GM12878 (cell line): ENCODE data around the gene SF3A1. TPM values are rescaled to one million over a fixed set of nuclear protein-coding genes. Genes with fewer than 3 reads are reported as not detected.

Experiments used
- ATAC-seq: fragments of 200-7000 bp; cut with Tn5 transposase; 3 replicates; pipeline ENCODE4 v1.9.1; 2020; ENCODE audit warnings: mild to moderate bottlenecking, moderate library complexity
- BruUV-seq: library from RNA; stranded (reverse); fragments of 400-500 nt; replicated peaks from 2 replicates; lab custom pipeline; 2021; lab: Mats Ljungman, UMichigan
- CTCF ChIA-PET: fragments of 300-600 bp; sonication (Branson Sonifier 250); formaldehyde crosslinking; extraction: SDS; loops from one replicate; lab custom pipeline; 2021; ENCODE audit warnings: inconsistent platforms; lab: Yijun Ruan, JAX
- POLR2A ChIA-PET: fragments of 350-600 bp; formaldehyde crosslinking; extraction: SDS; loops from one replicate; lab custom pipeline; 2021; ENCODE audit warnings: inconsistent platforms; lab: Charles Lee
- RAD21 ChIA-PET: fragments of 300-600 bp; sonication (Branson Sonifier 250); formaldehyde crosslinking; loops from one replicate; lab custom pipeline; 2023; ENCODE audit warnings: antibody characterized with exemption; ENCODE audit not compliant: unreplicated experiment; lab: Charles Lee
- SMC1A ChIA-PET: fragments of 300-600 bp; sonication (Branson Sonifier 250); formaldehyde crosslinking; loops from one replicate; lab custom pipeline; 2023; ENCODE audit not compliant: unreplicated experiment, uncharacterized antibody; lab: Charles Lee
- DNase-seq: peaks from one replicate; pipeline ENCODE4 v3.0.0-alpha.2; 2011; ENCODE audit warnings: low read depth, low spot score
- FAIRE-seq: peaks from 3 replicates; lab custom pipeline; 2011; peaks lifted over from hg19 to GRCh38; lab: Jason Lieb, UNC
- H2AFZ ChIP-seq: 2 replicates; pipeline ENCODE4 v1.6.0; 2011; ENCODE audit warnings: low read depth, low read length, control low read depth; ENCODE audit not compliant: control insufficient read depth
- H3K27ac ChIP-seq: 2 replicates; pipeline ENCODE4 v1.5.1; 2011; ENCODE audit warnings: control low read depth; ENCODE audit not compliant: control insufficient read depth, insufficient read depth
- H3K27me3 ChIP-seq, 2 experiments: replicated peaks in 1 of 2; 2 replicates each; pipeline versions ENCODE4 v1.6.0 to v1.6.1; 2011; ENCODE audit warnings: low read length in 1 of 2; ENCODE audit not compliant: control insufficient read depth in 2 of 2, insufficient read depth in 2 of 2
- H3K36me3 ChIP-seq, 2 experiments: 2 replicates each; pipeline ENCODE4 v1.5.1; 2011; ENCODE audit warnings: low read length in 1 of 2; ENCODE audit not compliant: control insufficient read depth in 2 of 2, insufficient read depth in 2 of 2
- H3K4me1 ChIP-seq: 2 replicates; pipeline ENCODE4 v1.6.1; 2011; ENCODE audit warnings: mild to moderate bottlenecking, low read length, moderate library complexity, mixed read lengths; ENCODE audit not compliant: control insufficient read depth, insufficient read depth
- H3K4me2 ChIP-seq: 2 replicates; pipeline ENCODE4 v1.6.0; 2011; ENCODE audit warnings: control low read depth; ENCODE audit not compliant: control insufficient read depth, insufficient read depth
- H3K4me3 ChIP-seq: fragments of 200-600 bp; sonication (generic); 2 replicates; pipeline ENCODE4 v1.5.1; 2016
- H3K79me2 ChIP-seq: 2 replicates; pipeline ENCODE4 v1.6.0; 2011; ENCODE audit warnings: low read length; ENCODE audit not compliant: control insufficient read depth, insufficient read depth
- H3K9ac ChIP-seq: 2 replicates; pipeline ENCODE4 v1.8.0; 2011; ENCODE audit warnings: low read length, control low read depth, mixed read lengths; ENCODE audit not compliant: control insufficient read depth, insufficient read depth
- H3K9me3 ChIP-seq: replicated peaks from 3 replicates; pipeline ENCODE4 v1.5.1; 2011; ENCODE audit warnings: mild to moderate bottlenecking, low read length; ENCODE audit not compliant: control insufficient read depth, insufficient read depth
- H4K20me1 ChIP-seq: 2 replicates; pipeline ENCODE4 v1.6.0; 2011; ENCODE audit not compliant: control insufficient read depth, insufficient read depth
- BCL3 ChIP-seq: IDR thresholded peaks from 2 replicates; pipeline ENCODE4 v1.6.1; 2011; ENCODE audit warnings: borderline replicate concordance, low read depth, mild to moderate bottlenecking, moderate library complexity, low read length; ENCODE audit not compliant: insufficient read depth, poor library complexity, severe bottlenecking
- E2F4 ChIP-seq: IDR thresholded peaks from 2 replicates; pipeline ENCODE4 v1.6.1; 2012; ENCODE audit warnings: low read depth, low read length, improper control_type of control experiment
- EGR1 ChIP-seq, 2 experiments: IDR thresholded peaks; 1 replicate in 1 of 2; 2 replicates in 1 of 2; pipeline ENCODE4 v1.6.1; 2011 to 2012; ENCODE audit warnings: low read depth in 2 of 2, low read length in 2 of 2, borderline replicate concordance in 1 of 2, mild to moderate bottlenecking in 1 of 2, moderate library complexity in 1 of 2
- EZH2 ChIP-seq: IDR thresholded peaks from 2 replicates; pipeline ENCODE4 v1.6.1; 2012; ENCODE audit warnings: low read depth, mild to moderate bottlenecking, control low read depth, inconsistent platforms, low read length, borderline replicate concordance; ENCODE audit not compliant: control insufficient read depth
- FOXM1 ChIP-seq: IDR thresholded peaks from 2 replicates; pipeline ENCODE4 v1.6.1; 2012; ENCODE audit warnings: low read depth, mild to moderate bottlenecking, inconsistent platforms, low read length, moderate library complexity
- GABPA ChIP-seq: IDR thresholded peaks from 2 replicates; pipeline ENCODE4 v1.6.1; 2014; ENCODE audit warnings: antibody characterized with exemption, low read depth, mild to moderate bottlenecking, inconsistent platforms
- IKZF1 ChIP-seq: fragments of 450-650 bp; conservative IDR thresholded peaks from 2 replicates; pipeline ENCODE4 v1.6.1; 2017; ENCODE audit warnings: antibody characterized with exemption, mild to moderate bottlenecking
- RELB ChIP-seq: fragments of 450-650 bp; IDR thresholded peaks from 2 replicates; pipeline ENCODE4 v1.6.1; 2017; ENCODE audit warnings: low read depth, mild to moderate bottlenecking, moderate library complexity
- SUZ12 ChIP-seq: fragments of 200-600 bp; sonication (generic); IDR thresholded peaks from one replicate; pipeline ENCODE4 v1.6.1; 2018; ENCODE audit warnings: antibody characterized with exemption, mild to moderate bottlenecking; ENCODE audit not compliant: unreplicated experiment
- YBX1 ChIP-seq: fragments of 450-650 bp; IDR thresholded peaks from 2 replicates; pipeline ENCODE4 v1.6.1; 2016; ENCODE audit warnings: antibody characterized with exemption
- WGBS: methylation state at CpG from one replicate; pipeline ENCODE4 v1.1.6; 2016; ENCODE audit warnings: low lambda C conversion rate; ENCODE audit not compliant: insufficient replicate concordance, insufficient coverage; ENCODE audit errors: missing lambda C conversion rate; 5-methylcytosine and 5-hydroxymethylcytosine counted together
- in situ Hi-C: fragments of 300-500 bp; cut with MboI; formaldehyde crosslinking; loops from 9 replicates; pipeline ENCODE4 v1.14.3; 2018; ENCODE audit warnings: mixed read lengths
- intact Hi-C: fragments of 100-400 bp; cut with micrococcal nuclease; formaldehyde crosslinking; loops from one replicate; pipeline ENCODE4 v1.14.2; 2022; ENCODE audit not compliant: unreplicated experiment
- polyA plus RNA-seq, 11 experiments: library from polyadenylated mRNA; depleted of rRNA in 4 of 11; unstranded in 6 of 11; stranded (reverse) in 5 of 11; fragments of >200 nt; fragmentation: Nextera tagmentation in 4 of 11; fragmentation: Illumina TruSeq in 1 of 11; extraction: Ambion mirVana in 4 of 11; extraction: Trizol in 1 of 11; gene quantifications; 1 replicate in 1 of 11; 2 replicates in 10 of 11; pipeline versions ENCODE4 v1.2.1 to v1.2.3, GENCODE V29; 2011 to 2016; ENCODE audit warnings: inconsistent platforms in 2 of 11, missing spikeins in 2 of 11, low read depth in 1 of 11
- total RNA-seq, 4 experiments: library from RNA; depleted of rRNA in 3 of 4; stranded (reverse); fragments of >200 nt in 3 of 4; fragmentation: Illumina TruSeq in 1 of 4; extraction: Trizol in 1 of 4; gene quantifications; 2 replicates each; pipeline versions ENCODE4 v1.2.1 to v1.2.3, GENCODE V29; 2013 to 2021

SF3A1 gene
- total and polyA plus RNA-seq, 10 of the 15 experiments (the other 5 are each of a cell fraction or from before 2014, with no cell fraction given): 10.4 to 239 (median 46.0) TPM

GRCh38 chr22:30380011-30380410 lies 23.3 kb upstream of the SF3A1 start (continued):
- no peak for TF ChIP-seq BCL3
- TF ChIP-seq E2F4: no peak
- no peak for TF ChIP-seq IKZF1

- intact Hi-C loops: no loop called here
Observed at GRCh38 chr22:30375312-30375849, 18.7 kb upstream of the SF3A1 start.

More at GRCh38 chr22:30375312-30375849, 18.7 kb upstream of the SF3A1 start:
- ChIA-PET CTCF (interaction anchor here (1.0 to 2.3 kb wide), 4 partner anchors 12 to 112 kb away, joined by 3 to 11 read pairs (median 4); partner anchors contain the start of genes CASTOR1 and RNF215), POLR2A (interaction anchor here (0.7 kb wide), 1 partner anchor 9 kb away, joined by 5 read pairs; no protein-coding TSS in a partner anchor), SMC1A (no interaction called here)
- H3K9me3 ChIP-seq: no peaks in the 10 kb centered on the region
- TF ChIP-seq RELB (no peak), YBX1 (no peak), EZH2 (no peak), FOXM1 (no peak), EGR1 (IDR thresholded peaks at IDR 0.05; ENCODE audit: borderline replicate concordance in 1 of 2, low read depth in 2 of 2, low read length in 2 of 2) (no peak), SUZ12 (no peak), GABPA (no peak)
- TF ChIP-seq, all 136 proteins: peak for 0
- Histone ChIP-seq H3K27ac (no peak overlapping the region), H4K20me1 (no peaks in the 10 kb centered on the region), H3K4me3 (no peak overlapping the region), H3K36me3 (no peaks in the 10 kb centered on the region), H3K4me2 (no peak overlapping the region), H3K27me3 (no peaks in the 10 kb centered on the region), H2AFZ (no peak overlapping the region), H3K4me1 (no peaks in the 10 kb centered on the region), H3K9ac (no peak overlapping the region), H3K79me2 (no peaks in the 10 kb centered on the region)
- DNase-seq: no peak
- WGBS: 69% methylated on average over 13 of the region's 13 CpGs
- no TSS peak for BruUV-seq
- ATAC-seq: no peak
- FAIRE-seq: no peak
- RAD21 ChIA-PET: interaction anchor here (0.6 to 1.5 kb wide), 3 partner anchors 10 to 87 kb away, joined by 4 read pairs; partner anchors contain the start of gene RNF215
- in situ Hi-C loops: no loop called here
